K562 (cell line): Measurements from ENCODE around the gene TEKT2. TPM values are rescaled to one million over a fixed set of nuclear protein-coding genes. Genes with fewer than 3 reads are reported as not detected.

ENCODE experiments used
- AFF1 ChIP-seq, 2 experiments: fragments of 450-650 bp; IDR thresholded peaks; 2 replicates each; pipeline ENCODE4 v1.6.1; 2018; ENCODE audit warnings: mild to moderate bottlenecking in 2 of 2, low read depth in 1 of 2; ENCODE audit not compliant: partially characterized antibody in 2 of 2
- C11orf30 ChIP-seq: fragments of 450-650 bp; IDR thresholded peaks from 2 replicates; pipeline ENCODE4 v1.6.1; 2016; ENCODE audit warnings: low read depth, mild to moderate bottlenecking
- CC2D1A ChIP-seq: fragments of 450-650 bp; IDR thresholded peaks from 2 replicates; pipeline ENCODE4 v1.6.1; 2017; ENCODE audit warnings: mild to moderate bottlenecking
- CEBPB ChIP-seq: fragments of 450-650 bp; IDR thresholded peaks from 2 replicates; pipeline ENCODE4 v1.6.1; 2016; ENCODE audit warnings: missing genetic modification characterization, missing compliant biosample characterization
- CEBPG ChIP-seq, 3 experiments: fragments of 200-800 bp in 1 of 3; sonication (Bioruptor generic) in 1 of 3; sonication (generic) in 1 of 3; formaldehyde crosslinking in 1 of 3; IDR thresholded peaks in 2 of 3; conservative IDR thresholded peaks in 1 of 3; 2 replicates each; pipeline versions ENCODE4 v1.6.1 to v1.8.0; 2016 to 2022; ENCODE audit warnings: missing compliant biosample characterization in 2 of 3, missing genetic modification characterization in 2 of 3, mild to moderate bottlenecking in 1 of 3, missing genetic modification reagents in 1 of 3
- CREM ChIP-seq: IDR thresholded peaks from 2 replicates; pipeline ENCODE4 v1.6.1; 2014; ENCODE audit warnings: antibody characterized with exemption, low read depth
- EGR1 ChIP-seq: fragments of 450-650 bp; conservative IDR thresholded peaks from 2 replicates; pipeline ENCODE4 v1.6.1; 2017; ENCODE audit warnings: mild to moderate bottlenecking
- EZH2 ChIP-seq: IDR thresholded peaks from 2 replicates; pipeline ENCODE4 v1.6.1; 2012; ENCODE audit warnings: low read depth, mild to moderate bottlenecking, inconsistent platforms, low read length, borderline replicate concordance
- HCFC1 ChIP-seq: IDR thresholded peaks from 2 replicates; pipeline ENCODE4 v1.6.1; 2012; ENCODE audit warnings: low read depth, low read length, improper control_type of control experiment
- HMBOX1 ChIP-seq: sonication (generic); IDR thresholded peaks from 2 replicates; pipeline ENCODE4 v1.6.1; 2016
- KLF13 ChIP-seq: fragments of 450-650 bp; IDR thresholded peaks from 2 replicates; pipeline ENCODE4 v1.6.1; 2016; ENCODE audit warnings: missing genetic modification characterization, low read depth, mild to moderate bottlenecking, missing compliant biosample characterization, moderate library complexity, borderline replicate concordance
- MAFG ChIP-seq: fragments of 450-650 bp; conservative IDR thresholded peaks from 2 replicates; pipeline ENCODE4 v1.6.1; 2016; ENCODE audit warnings: missing genetic modification characterization, missing compliant biosample characterization
- MCM3 ChIP-seq: fragments of 450-650 bp; IDR thresholded peaks from 2 replicates; pipeline ENCODE4 v1.6.1; 2016
- PML ChIP-seq: IDR thresholded peaks from 2 replicates; pipeline ENCODE4 v1.6.1; 2012; ENCODE audit warnings: low read length, inconsistent platforms
- POLR2A ChIP-seq: fragments of 450-650 bp; conservative IDR thresholded peaks from 2 replicates; pipeline ENCODE4 v1.6.1; 2016
- SRSF7 ChIP-seq: fragments of 200-400 bp; formaldehyde crosslinking; optimal IDR thresholded peaks from 2 replicates; pipeline ENCODE3; 2017; ENCODE audit warnings: mild to moderate bottlenecking, low read depth, low read length
- TCFL5 ChIP-seq: fragments of 250-450 bp; sonication (Bioruptor Pico); conservative IDR thresholded peaks from 2 replicates; pipeline ENCODE4 v1.6.1; 2021; ENCODE audit warnings: mild to moderate bottlenecking, moderate library complexity, matching md5 sums
- TEAD4 ChIP-seq, 2 experiments: sonication (generic) in 1 of 2; formaldehyde crosslinking in 1 of 2; IDR thresholded peaks; 2 replicates each; pipeline versions ENCODE4 v1.6.1 to v1.8.0; 2012 to 2022; ENCODE audit warnings: borderline replicate concordance in 1 of 2, inconsistent platforms in 1 of 2, low read length in 1 of 2, mild to moderate bottlenecking in 1 of 2, missing genetic modification reagents in 1 of 2
- TFAM ChIP-seq: fragments of 250-450 bp; sonication (Bioruptor Pico); conservative IDR thresholded peaks from 2 replicates; pipeline ENCODE4 v1.5.0; 2021; ENCODE audit warnings: mild to moderate bottlenecking, moderate library complexity
- TGIF2 ChIP-seq: sonication (generic); formaldehyde crosslinking; IDR thresholded peaks from 2 replicates; pipeline ENCODE4 v1.8.1; 2022; ENCODE audit warnings: mild to moderate bottlenecking, missing genetic modification reagents, moderate library complexity
- WHSC1 ChIP-seq: IDR thresholded peaks from one replicate; pipeline ENCODE4 v1.6.1; 2012; ENCODE audit warnings: low read length, control low read depth, inconsistent platforms
- ZBTB26 ChIP-seq: fragments of 450-650 bp; formaldehyde crosslinking; IDR thresholded peaks from 2 replicates; pipeline ENCODE4 v1.4.0; 2022; ENCODE audit warnings: missing genetic modification characterization
- ZNF165 ChIP-seq: fragments of 250-450 bp; sonication (Bioruptor Pico); IDR thresholded peaks from 2 replicates; pipeline ENCODE4 v1.4.0; 2020; ENCODE audit warnings: borderline replicate concordance
- ZNF217 ChIP-seq: sonication (generic); formaldehyde crosslinking; IDR thresholded peaks from 2 replicates; pipeline ENCODE4 v1.8.0; 2022; ENCODE audit warnings: mild to moderate bottlenecking, missing genetic modification reagents
- polyA plus RNA-seq, 8 experiments: library from polyadenylated mRNA; depleted of rRNA in 4 of 8; stranded (reverse) in 5 of 8; unstranded in 3 of 8; fragments of >200 nt; fragmentation: Nextera tagmentation in 2 of 8; fragmentation: Illumina TruSeq in 1 of 8; extraction: Ambion mirVana in 2 of 8; extraction: Trizol in 1 of 8; gene quantifications; 2 replicates each; pipeline versions ENCODE4 v1.2.1 to v1.2.3, GENCODE V29; 2011 to 2014; ENCODE audit warnings: inconsistent platforms in 1 of 8, missing spikeins in 1 of 8
- total RNA-seq, 7 experiments: library from RNA; depleted of rRNA in 6 of 7; stranded (reverse); fragments of >200 nt in 6 of 7; fragmentation: Illumina TruSeq in 2 of 7; extraction: Trizol in 2 of 7; gene quantifications; 2 replicates each; pipeline versions ENCODE4 v1.2.1 to v1.2.3, GENCODE V29; 2011 to 2021; ENCODE audit warnings: low replicate concordance in 1 of 7

Gene TEKT2
- total and polyA plus RNA-seq, 9 of the 15 experiments (the other 6 are each of a cell fraction or from before 2014, with no cell fraction given), result 0.06 to 0.94 (median 0.30) TPM; not detected in 1

- TF ChIP-seq AFF1 (IDR thresholded peaks at IDR 0.05; ENCODE audit: low read depth in 1 of 2, partially characterized antibody in 2 of 2), result no peak
- TF ChIP-seq KLF13 (tag), result no peak
- no peak for TF ChIP-seq EZH2
- TF ChIP-seq CEBPG (CRISPR knock-in tag; IDR thresholded peaks at IDR 0.05), result no peak
- peak; percentile 12 to 30; a peak in 1 of 4 replicates for TF ChIP-seq CEBPG (tag; conservative IDR thresholded peaks at IDR 0.05 in 1 of 2, IDR thresholded peaks at IDR 0.05 in 1 of 2)
- no peak for TF ChIP-seq TFAM
- TF ChIP-seq PML, result no peak
- no peak for TF ChIP-seq POLR2A
- peak; percentile 58; the same call in 1 of the 2 replicates for TF ChIP-seq HMBOX1
- no peak for TF ChIP-seq ZNF165 (CRISPR knock-in tag)
- TF ChIP-seq HCFC1, result no peak
- no peak for TF ChIP-seq WHSC1
- no peak for TF ChIP-seq EGR1
- TF ChIP-seq ZBTB26 (CRISPR knock-in tag), result no peak
- no peak for TF ChIP-seq MCM3
- no peak for TF ChIP-seq ZNF217
- peak; percentile 18; the same call in 1 of the 2 replicates for TF ChIP-seq MAFG (tag)
- no peak for TF ChIP-seq CREM
- TF ChIP-seq CEBPB, result peak; percentile 89
- no peak for TF ChIP-seq SRSF7
- 0 out of 2 replicates have a peak, but pooled peaks have one; percentile 35 for TF ChIP-seq TEAD4 (IDR thresholded peaks at IDR 0.05; ENCODE audit: low read length)
- no peak for TF ChIP-seq TEAD4 (CRISPR knock-in tag; IDR thresholded peaks at IDR 0.05; ENCODE audit: borderline replicate concordance)
- no peak for TF ChIP-seq CC2D1A
- TF ChIP-seq TGIF2 (CRISPR knock-in tag), result no peak
- no peak for TF ChIP-seq TCFL5 (CRISPR knock-in tag)
- TF ChIP-seq C11orf30, result peak; percentile 46; the same call in 1 of the 2 replicates
Measured at GRCh38 chr1:36034692-36035091, 49.2 kb upstream of the TEKT2 start (continued).
